ENCODE measurements around the gene AREL1. TPM values are rescaled to one million over a fixed set of nuclear protein-coding genes. Genes with fewer than 3 reads are reported as not detected.

The AREL1 gene
- total and polyA plus RNA-seq, 2 of the 8 experiments (the other 6 are each of a cell fraction or from before 2014, with no cell fraction given) = 31.4 to 49.1 TPM

DNA sequence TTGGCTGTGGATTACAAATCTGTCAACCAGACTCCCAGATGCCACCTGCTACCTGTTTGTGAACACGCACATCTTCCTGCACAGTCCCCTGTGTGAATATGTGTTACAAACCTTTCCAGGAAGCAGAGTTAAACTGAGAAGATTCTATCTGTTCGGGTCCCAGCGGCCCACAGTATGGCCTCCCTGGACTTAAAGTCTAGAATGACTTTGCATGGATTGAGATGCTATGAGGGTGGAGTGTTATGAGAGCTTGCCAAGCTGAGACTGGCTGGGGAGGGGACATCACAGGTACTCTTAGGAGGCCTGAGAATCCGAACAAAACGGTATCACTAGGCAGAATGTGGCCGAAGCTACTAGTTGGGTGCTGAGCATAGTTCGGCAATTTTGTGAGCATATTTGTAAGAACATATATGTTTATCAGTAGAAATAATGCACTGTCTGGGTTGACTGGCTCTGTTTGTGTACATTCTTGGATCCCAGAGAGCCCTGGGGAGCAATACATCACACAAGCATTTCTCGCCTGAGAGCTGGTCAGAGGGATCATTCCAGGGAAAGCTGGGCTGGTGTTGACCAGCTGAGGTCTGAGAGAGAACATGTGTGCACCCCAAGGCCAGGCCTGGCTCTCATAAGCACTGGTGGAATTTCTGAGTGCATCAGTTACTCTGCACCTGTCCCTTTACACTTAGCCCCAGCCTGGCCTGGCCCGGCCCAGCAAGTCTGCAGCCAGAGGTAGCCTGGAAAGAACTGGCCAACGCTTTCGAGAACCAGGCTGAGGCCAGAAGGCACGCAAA lies 71.1 kb downstream of the AREL1 start:
- H2AK5ac ChIP-seq (ENCODE audit: low read depth, low read length) = peak overlapping the region; percentile 55; the same call in 1 of the 2 replicates
- no peak overlapping the region for H3K4ac ChIP-seq (replicated peaks; ENCODE audit: insufficient read length, low read depth, low read length)
- no peak overlapping the region for H4K91ac ChIP-seq (replicated peaks; ENCODE audit: insufficient read length, low read length)
- no peak overlapping the region for H4K8ac ChIP-seq (ENCODE audit: extremely low read depth, insufficient read depth, low read length)
- no peak overlapping the region for H2BK5ac ChIP-seq (ENCODE audit: low read depth, low read length)
- no peak overlapping the region for H3K56ac ChIP-seq (replicated peaks; ENCODE audit: insufficient read length, low read depth, low read length)
- no peaks in the 10 kb centered on the region for H4K20me1 ChIP-seq (replicated peaks in 1 of 2; ENCODE audit: control insufficient read depth in 1 of 2, insufficient read depth in 2 of 2, low read length in 2 of 2)
- H3K23ac ChIP-seq (ENCODE audit: insufficient read length) = no peak overlapping the region
- peaks cover 0 to 3% (median under 1%) of the 10 kb centered on the region in 4 experiments; a peak in 3 of 7 replicates for H3K4me1 ChIP-seq (replicated peaks in 1 of 4; ENCODE audit: control insufficient read depth in 3 of 4, insufficient read depth in 4 of 4, low read length in 3 of 4)
- no peak overlapping the region for H3K4me3 ChIP-seq (ENCODE audit: extremely low read depth in 1 of 4, insufficient read depth in 2 of 4, low read depth in 3 of 4, low read length in 4 of 4)
- 93% methylated on average over 12 of the region's 12 CpGs; no CpG with 5 or more reads in 1 of the 2 experiments for WGBS, 2 experiments (ENCODE audit: extremely low coverage in 1 of 2, insufficient coverage in 1 of 2, insufficient read length in 1 of 2, insufficient replicate concordance in 2 of 2, low coverage in 1 of 2, low lambda C conversion rate in 2 of 2, missing lambda C conversion rate in 1 of 2)
- H2BK20ac ChIP-seq (ENCODE audit: low read length) = no peak overlapping the region
- H3K27ac ChIP-seq (ENCODE audit: low read depth, low read length) = no peak overlapping the region
- H3K9me3 ChIP-seq (ENCODE audit: insufficient read depth in 2 of 2, low read depth in 1 of 2, low read length in 1 of 2) = no peaks in the 10 kb centered on the region
- no peak overlapping the region for H3K14ac ChIP-seq (ENCODE audit: insufficient read length)
- DNase-seq (ENCODE audit: low read depth in 1 of 2, low spot score in 2 of 2) (no peak), FAIRE-seq (no peak)
- H3K79me2 ChIP-seq (ENCODE audit: control insufficient read depth in 1 of 2, insufficient read depth in 2 of 2, low read length in 2 of 2) = no peaks in the 10 kb centered on the region
- H3K18ac ChIP-seq (ENCODE audit: extremely low read depth, low read length) = no peak overlapping the region
- no peak overlapping the region for H3K4me2 ChIP-seq (ENCODE audit: insufficient read depth in 1 of 2, low read depth in 2 of 2, low read length in 2 of 2)
- H2BK120ac ChIP-seq (replicated peaks; ENCODE audit: low read depth, low read length) = no peak overlapping the region
- CTCF ChIA-PET (ENCODE audit: partially characterized antibody) = interaction anchor here (0.7 to 8.7 kb wide), 7 partner anchors 11 to 139 kb away, joined by 3 to 87 read pairs (median 9); partner anchors contain the start of gene LTBP2
- no peaks in the 10 kb centered on the region for H3K27me3 ChIP-seq (replicated peaks in 1 of 4; ENCODE audit: control insufficient read depth in 3 of 4, extremely low read depth in 1 of 4, insufficient read depth in 3 of 4, low read length in 3 of 4)
- H2BK12ac ChIP-seq (ENCODE audit: low read depth, low read length) = no peak overlapping the region
- POLR2A ChIA-PET (ENCODE audit: partially characterized antibody) = interaction anchor here (2.6 kb wide), 1 partner anchor 10 kb away, joined by 9 read pairs; no protein-coding TSS in a partner anchor
- no peak for TF ChIP-seq EGR1 (IDR thresholded peaks at IDR 0.05; ENCODE audit: borderline replicate concordance, low read depth, low read length)
- TF ChIP-seq, protein P1, sequence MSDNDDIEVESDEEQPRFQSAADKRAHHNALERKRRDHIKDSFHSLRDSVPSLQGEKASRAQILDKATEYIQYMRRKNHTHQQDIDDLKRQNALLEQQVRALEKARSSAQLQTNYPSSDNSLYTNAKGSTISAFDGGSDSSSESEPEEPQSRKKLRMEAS (IDR thresholded peaks at IDR 0.05) = no peak
- no peak for TF ChIP-seq SP4 (IDR thresholded peaks at IDR 0.05; ENCODE audit: low read length)
- TF ChIP-seq CBX8 (IDR thresholded peaks at IDR 0.05; ENCODE audit: borderline replicate concordance, low read depth, low read length) = no peak
- TF ChIP-seq SAP30 (IDR thresholded peaks at IDR 0.05; ENCODE audit: insufficient read depth, insufficient replicate concordance, low read length) = no peak
- no peak for TF ChIP-seq NANOG (IDR thresholded peaks at IDR 0.05; ENCODE audit: insufficient read depth, low read depth, low read length, poor library complexity, severe bottlenecking)
- no peak for TF ChIP-seq HDAC6 (IDR thresholded peaks at IDR 0.05; ENCODE audit: low read depth, low read length)
- no peak for TF ChIP-seq CEBPB (IDR thresholded peaks at IDR 0.05; ENCODE audit: low read depth, low read length)
- TF ChIP-seq TAF7 (optimal IDR thresholded peaks at IDR 0.05; ENCODE audit: borderline replicate concordance, low read depth, low read length) = no peak
- H3K23me2 ChIP-seq (ENCODE audit: low read depth, low read length) = no peaks in the 10 kb centered on the region
- no peak overlapping the region for H2BK15ac ChIP-seq (ENCODE audit: low read length)
- no peak overlapping the region for H2AFZ ChIP-seq (ENCODE audit: low read length)
- no peak overlapping the region for H4K5ac ChIP-seq (ENCODE audit: insufficient read length, low read depth, low read length)
- H3K36me3 ChIP-seq (ENCODE audit: control insufficient read depth in 2 of 4, insufficient read depth in 4 of 4, low read length in 3 of 4) = no peaks in the 10 kb centered on the region
- H3K79me1 ChIP-seq (ENCODE audit: low read depth, low read length) = no peaks in the 10 kb centered on the region
- no peak overlapping the region for H3K9ac ChIP-seq (replicated peaks in 1 of 4; ENCODE audit: extremely low read depth in 1 of 4, low read depth in 3 of 4, low read length in 3 of 4)
